ENCODE data around the gene KLK4.

KLK4 gene

GRCh38 chr19:50870417-50871089 lies 40.6 kb downstream of the KLK4 start:
- TF ChIP-seq CTCF (IDR thresholded peaks at IDR 0.05; ENCODE audit: low read depth, low read length): no peak

GRCh38 chr19:50869479-50869878 lies 41.7 kb downstream of the KLK4 start:
- no peak overlapping the region for H3K4me3 ChIP-seq (ENCODE audit: low read depth, low read length)
- no peak for TF ChIP-seq CTCF (IDR thresholded peaks at IDR 0.05; ENCODE audit: low read depth, low read length)

More at GRCh38 chr19:50870417-50871089, 40.6 kb downstream of the KLK4 start:
- H3K4me3 ChIP-seq (ENCODE audit: low read depth, low read length): no peak overlapping the region

- H3K4me3 ChIP-seq (ENCODE audit: low read depth, low read length): no peak overlapping the region
Measured at GRCh38 chr19:50861496-50862286, 49.5 kb downstream of the KLK4 start.

GRCh38 chr19:50861010-50861409 lies 50.2 kb downstream of the KLK4 start:
- no peak for TF ChIP-seq CTCF (IDR thresholded peaks at IDR 0.05; ENCODE audit: low read depth, low read length)
- no peak overlapping the region for H3K4me3 ChIP-seq (ENCODE audit: low read depth, low read length)

More at GRCh38 chr19:50861496-50862286, 49.5 kb downstream of the KLK4 start:
- TF ChIP-seq CTCF (IDR thresholded peaks at IDR 0.05; ENCODE audit: low read depth, low read length): no peak

GRCh38 chr19:50859849-50860248 lies 51.3 kb downstream of the KLK4 start:
- no peak overlapping the region for H3K4me3 ChIP-seq (ENCODE audit: low read depth, low read length)
- no peak for TF ChIP-seq CTCF (IDR thresholded peaks at IDR 0.05; ENCODE audit: low read depth, low read length)

- no peak for TF ChIP-seq CTCF (IDR thresholded peaks at IDR 0.05; ENCODE audit: low read depth, low read length)
- H3K4me3 ChIP-seq (ENCODE audit: low read depth, low read length): no peak overlapping the region
Measured at GRCh38 chr19:50858886-50859285, 52.3 kb downstream of the KLK4 start.

GRCh38 chr19:50857366-50857765 lies 53.8 kb downstream of the KLK4 start:
- H3K4me3 ChIP-seq (ENCODE audit: low read depth, low read length): no peak overlapping the region
- TF ChIP-seq CTCF (IDR thresholded peaks at IDR 0.05; ENCODE audit: low read depth, low read length): no peak

Measured in WI38 (cell line).